GM18526 (cell line): ENCODE data around the gene ASB10.

Experiments
- POLR2A ChIP-seq: IDR thresholded peaks from 3 replicates; pipeline ENCODE4 v1.6.1; 2011; ENCODE audit not compliant: insufficient read length; ENCODE audit errors: extremely low read depth

Gene ASB10

GRCh38 chr7:151139791-151140190 is 47.3 kb downstream of the ASB10 start:
- no peak for TF ChIP-seq POLR2A

- TF ChIP-seq POLR2A: no peak
These were observed 47.8 kb downstream of the ASB10 start for GRCh38 chr7:151139071-151139790.

GRCh38 chr7:151138153-151138851 is 48.7 kb downstream of the ASB10 start:
- TF ChIP-seq POLR2A: no peak

GRCh38 chr7:151137791-151138152 is 49.3 kb downstream of the ASB10 start:
- no peak for TF ChIP-seq POLR2A

- TF ChIP-seq POLR2A: no peak
These were observed 49.9 kb downstream of the ASB10 start for GRCh38 chr7:151137076-151137675.

- TF ChIP-seq POLR2A: no peak
These were observed 50.9 kb downstream of the ASB10 start for GRCh38 chr7:151135866-151136843.

GRCh38 chr7:151135525-151135845 is 51.6 kb downstream of the ASB10 start:
- TF ChIP-seq POLR2A: no peak

GRCh38 chr7:151134743-151135524 is 52.1 kb downstream of the ASB10 start:
- no peak for TF ChIP-seq POLR2A

GRCh38 chr7:151133986-151134742 is 52.9 kb downstream of the ASB10 start:
- TF ChIP-seq POLR2A: no peak

- no peak for TF ChIP-seq POLR2A
These were observed 53.6 kb downstream of the ASB10 start for GRCh38 chr7:151133266-151133985.

- no peak for TF ChIP-seq POLR2A
These were observed 54.4 kb downstream of the ASB10 start for GRCh38 chr7:151132461-151133205.

GRCh38 chr7:151131592-151132293 is 55.3 kb downstream of the ASB10 start:
- TF ChIP-seq POLR2A: no peak
